HepG2 (cell line): ENCODE data around the gene KIF19. TPM values are rescaled to one million over a fixed set of nuclear protein-coding genes. Genes with fewer than 3 reads are reported as not detected.

ENCODE experiments used
- BCL3 ChIP-seq: sonication (generic); formaldehyde crosslinking; IDR thresholded peaks from 2 replicates; pipeline ENCODE4 v1.5.1; 2020; ENCODE audit warnings: mild to moderate bottlenecking, missing genetic modification reagents, moderate library complexity
- HDAC6 ChIP-seq: fragments of 200-600 bp; sonication (generic); IDR thresholded peaks from 2 replicates; pipeline ENCODE4 v1.7.0; 2017; ENCODE audit warnings: mild to moderate bottlenecking, antibody characterized with exemption, low read length, low read depth
- JUND ChIP-seq: sonication (generic); formaldehyde crosslinking; IDR thresholded peaks from 2 replicates; pipeline ENCODE4 v1.8.0; 2022; ENCODE audit warnings: mild to moderate bottlenecking, missing genetic modification reagents
- KLF11 ChIP-seq: IDR thresholded peaks from 2 replicates; pipeline ENCODE4 v1.6.1; 2016; ENCODE audit warnings: missing compliant biosample characterization
- MATR3 ChIP-seq: sonication (generic); formaldehyde crosslinking; IDR thresholded peaks from 2 replicates; pipeline ENCODE4 v1.4.0; 2020; ENCODE audit warnings: missing genetic modification reagents
- MBD4 ChIP-seq: IDR thresholded peaks from 2 replicates; pipeline ENCODE4 v1.6.1; 2012; ENCODE audit warnings: low read length, inconsistent platforms, borderline replicate concordance
- MXD1 ChIP-seq: sonication (generic); formaldehyde crosslinking; IDR thresholded peaks from 2 replicates; pipeline ENCODE4 v1.4.0; 2020; ENCODE audit warnings: mild to moderate bottlenecking, missing genetic modification reagents
- PAF1 ChIP-seq: IDR thresholded peaks from 2 replicates; pipeline ENCODE4 v1.6.1; 2016; ENCODE audit warnings: missing genetic modification reagents, missing compliant biosample characterization
- POLR2AphosphoS5 ChIP-seq: IDR thresholded peaks from 2 replicates; pipeline ENCODE4 v1.6.1; 2012; ENCODE audit warnings: low read depth, low read length
- SAP130 ChIP-seq: IDR thresholded peaks from 2 replicates; pipeline ENCODE4 v1.6.1; 2016; ENCODE audit warnings: low read depth
- TEAD2 ChIP-seq: sonication (generic); formaldehyde crosslinking; IDR thresholded peaks from 2 replicates; pipeline ENCODE4 v1.9.0; 2021; ENCODE audit warnings: missing genetic modification reagents
- ZBTB25 ChIP-seq: IDR thresholded peaks from 2 replicates; pipeline ENCODE4 v1.6.1; 2018; ENCODE audit warnings: missing genetic modification reagents
- ZGPAT ChIP-seq: IDR thresholded peaks from 2 replicates; pipeline ENCODE4 v1.6.1; 2016; ENCODE audit warnings: mild to moderate bottlenecking
- ZNF138 ChIP-seq: sonication (generic); formaldehyde crosslinking; IDR thresholded peaks from 2 replicates; pipeline ENCODE4 v1.5.0; 2020; ENCODE audit warnings: mild to moderate bottlenecking, low read depth, missing genetic modification reagents
- ZNF572 ChIP-seq: sonication (generic); formaldehyde crosslinking; IDR thresholded peaks from 2 replicates; pipeline ENCODE4 v1.5.1; 2020; ENCODE audit warnings: mild to moderate bottlenecking, missing genetic modification reagents
- ZNF687 ChIP-seq: sonication (generic); formaldehyde crosslinking; IDR thresholded peaks from 2 replicates; pipeline ENCODE4 v1.5.1; 2020; ENCODE audit warnings: mild to moderate bottlenecking, missing genetic modification reagents, moderate library complexity
- ZNF724P ChIP-seq: sonication (generic); formaldehyde crosslinking; IDR thresholded peaks from 2 replicates; pipeline ENCODE4 v1.8.0; 2022; ENCODE audit warnings: missing genetic modification reagents, borderline replicate concordance
- ZNF777 ChIP-seq: sonication (generic); formaldehyde crosslinking; IDR thresholded peaks from 2 replicates; pipeline ENCODE4 v1.4.0; 2020; ENCODE audit warnings: missing genetic modification reagents
- ZNF800 ChIP-seq: sonication (generic); formaldehyde crosslinking; IDR thresholded peaks from 2 replicates; pipeline ENCODE4 v1.4.0; 2020; ENCODE audit warnings: missing genetic modification reagents
- ZNF891 ChIP-seq: sonication (generic); formaldehyde crosslinking; IDR thresholded peaks from 2 replicates; pipeline ENCODE4 v1.5.0; 2020; ENCODE audit warnings: mild to moderate bottlenecking, missing genetic modification reagents
- polyA plus RNA-seq, 8 experiments: library from polyadenylated mRNA; depleted of rRNA in 3 of 8; stranded (reverse) in 7 of 8; unstranded in 1 of 8; fragments of >200 nt; fragmentation: Illumina TruSeq in 4 of 8; extraction: Trizol in 4 of 8; gene quantifications; 2 replicates each; pipeline versions ENCODE4 v1.2.1 to v1.2.3, GENCODE V29; 2011 to 2016; ENCODE audit warnings: low read depth in 4 of 8, missing spikeins in 1 of 8, mixed read lengths in 1 of 8; ENCODE audit not compliant: insufficient read depth in 1 of 8
- total RNA-seq, 5 experiments: library from RNA; depleted of rRNA; stranded (reverse); fragments of >200 nt; fragmentation: Illumina TruSeq; extraction: Trizol; gene quantifications; 2 replicates each; pipeline ENCODE4 v1.2.3, GENCODE V29; 2016; ENCODE audit warnings: low read depth in 1 of 5

The KIF19 gene
- total and polyA plus RNA-seq, 2 of the 13 experiments (the other 11 are each of a cell fraction or from before 2014, with no cell fraction given): not detected

GRCh38 chr17:74379495-74380085, 53.6 kb downstream of the KIF19 start (continued):
- TF ChIP-seq MXD1 (CRISPR knock-in tag) (no peak), JUND (CRISPR knock-in tag) (0 out of 2 replicates have a peak, but pooled peaks have one; percentile 35), HDAC6 (no peak), MATR3 (CRISPR knock-in tag) (no peak), PAF1 (CRISPR knock-in tag) (no peak), SAP130 (CRISPR knock-in tag) (peak; percentile 48; the same call in 1 of the 2 replicates), KLF11 (CRISPR knock-in tag) (no peak), ZNF800 (CRISPR knock-in tag) (0 out of 2 replicates have a peak, but pooled peaks have one; percentile 36), TEAD2 (CRISPR knock-in tag) (no peak), ZBTB25 (CRISPR knock-in tag) (peak; percentile 59; the same call in 1 of the 2 replicates), ZNF777 (no peak), ZGPAT (CRISPR knock-in tag) (0 out of 2 replicates have a peak, but pooled peaks have one; percentile 52), ZNF724P (CRISPR knock-in tag) (no peak), ZNF687 (CRISPR knock-in tag) (peak; percentile 73), ZNF572 (peak; percentile 54; the same call in 1 of the 2 replicates), ZNF138 (CRISPR knock-in tag) (no peak), MBD4 (no peak), ZNF891 (no peak), POLR2AphosphoS5 (no peak), BCL3 (CRISPR knock-in tag) (no peak; the same call in 1 of the 2 replicates)
